Stomach (tissue), 4 donors: ENCODE data around the gene ANKRD11.

Experiments used
- POLR2AphosphoS5 ChIP-seq, 3 donors: sonication (generic); formaldehyde crosslinking; IDR thresholded peaks; one replicate each; pipeline ENCODE4 v1.6.1; 2016; ENCODE audit warnings: antibody characterized with exemption in 3 of 3
- TF ChIP-seq, protein P1 (sequence below), 7 experiments: fragments of 450-650 bp in 4 of 7; fragments of 200-600 bp in 3 of 7; sonication (generic) in 3 of 7; IDR thresholded peaks; one replicate each; pipeline ENCODE4 v1.5.1; 2016 to 2019; ENCODE audit warnings: antibody characterized with exemption in 7 of 7, control low read depth in 2 of 7, mild to moderate bottlenecking in 1 of 7

DNA sequence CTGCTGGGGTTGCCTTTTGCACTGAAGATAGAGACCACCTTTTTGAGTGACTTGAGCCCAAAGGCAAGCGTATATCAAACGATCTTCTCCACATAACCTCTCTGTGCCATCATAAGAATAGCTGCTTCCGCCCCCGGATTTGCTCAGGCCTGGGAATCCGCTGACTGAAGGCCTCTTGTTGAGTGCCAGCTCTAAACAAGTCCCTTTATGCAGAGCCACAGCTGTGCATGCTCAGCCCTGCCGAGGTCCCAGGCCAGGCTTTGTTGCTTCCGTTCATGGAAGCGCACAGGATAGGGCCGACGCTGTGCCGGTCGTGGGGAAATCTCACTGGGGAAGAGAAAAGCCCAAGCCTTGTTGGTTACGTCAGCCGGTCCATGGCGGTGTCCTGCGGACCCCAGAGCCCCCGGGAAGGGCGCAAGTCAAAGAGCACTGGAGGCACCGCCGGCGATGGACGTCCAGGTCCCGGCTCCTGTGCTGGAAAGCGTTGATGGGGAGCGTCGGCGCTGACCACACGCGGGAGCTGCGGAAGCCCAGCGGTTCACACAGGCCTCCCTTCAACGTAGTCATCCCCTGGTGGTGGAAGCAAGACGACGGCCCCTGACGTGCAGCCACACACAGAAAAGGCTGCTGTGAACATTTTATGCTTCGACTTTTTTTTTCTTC, 46.7 kb upstream of the ANKRD11 start:
- no peak for TF ChIP-seq POLR2AphosphoS5 (IDR thresholded peaks at IDR 0.05)
- TF ChIP-seq, protein P1, sequence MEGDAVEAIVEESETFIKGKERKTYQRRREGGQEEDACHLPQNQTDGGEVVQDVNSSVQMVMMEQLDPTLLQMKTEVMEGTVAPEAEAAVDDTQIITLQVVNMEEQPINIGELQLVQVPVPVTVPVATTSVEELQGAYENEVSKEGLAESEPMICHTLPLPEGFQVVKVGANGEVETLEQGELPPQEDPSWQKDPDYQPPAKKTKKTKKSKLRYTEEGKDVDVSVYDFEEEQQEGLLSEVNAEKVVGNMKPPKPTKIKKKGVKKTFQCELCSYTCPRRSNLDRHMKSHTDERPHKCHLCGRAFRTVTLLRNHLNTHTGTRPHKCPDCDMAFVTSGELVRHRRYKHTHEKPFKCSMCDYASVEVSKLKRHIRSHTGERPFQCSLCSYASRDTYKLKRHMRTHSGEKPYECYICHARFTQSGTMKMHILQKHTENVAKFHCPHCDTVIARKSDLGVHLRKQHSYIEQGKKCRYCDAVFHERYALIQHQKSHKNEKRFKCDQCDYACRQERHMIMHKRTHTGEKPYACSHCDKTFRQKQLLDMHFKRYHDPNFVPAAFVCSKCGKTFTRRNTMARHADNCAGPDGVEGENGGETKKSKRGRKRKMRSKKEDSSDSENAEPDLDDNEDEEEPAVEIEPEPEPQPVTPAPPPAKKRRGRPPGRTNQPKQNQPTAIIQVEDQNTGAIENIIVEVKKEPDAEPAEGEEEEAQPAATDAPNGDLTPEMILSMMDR (IDR thresholded peaks at IDR 0.05): no peak
